Measurements from ENCODE around the gene TNXB.

Gene TNXB

DNA sequence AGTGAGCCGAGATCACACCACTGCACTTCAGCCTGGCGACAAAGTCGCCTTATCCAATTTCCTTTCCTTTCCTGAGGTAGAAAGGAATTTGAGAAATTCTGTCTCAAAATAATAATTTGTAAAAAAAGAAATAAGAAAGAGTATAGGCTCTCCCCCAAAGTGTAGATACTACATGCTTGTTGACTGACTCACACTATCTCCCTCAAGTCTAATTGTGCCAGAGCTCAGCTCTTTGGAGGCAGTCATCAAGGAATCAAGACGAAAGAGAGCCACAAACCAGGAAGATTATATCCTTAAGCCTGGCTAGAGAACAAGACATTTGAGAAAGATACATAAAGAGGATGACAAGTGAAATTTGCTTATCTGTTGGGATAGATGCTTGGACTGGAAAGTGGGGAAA is 24.6 kb upstream of the TNXB start:
- Histone ChIP-seq H3K27me3 (ENCODE audit: control insufficient read depth, insufficient read depth, low read length) (no peaks in the 10 kb centered on the region), H3K9ac (ENCODE audit: low read depth, low read length) (no peak overlapping the region), H3K36me3 (ENCODE audit: control insufficient read depth, insufficient read depth, low read length) (no peaks in the 10 kb centered on the region), H3K4me1 (ENCODE audit: control insufficient read depth, insufficient read depth, low read length) (0 out of 2 replicates have a peak, but pooled peaks cover under 1% of the 10 kb centered on the region), H3K9me3 (ENCODE audit: control insufficient read depth, insufficient read depth, low read length) (no peaks in the 10 kb centered on the region), H3K27ac (ENCODE audit: low read depth, low read length) (no peak overlapping the region), H3K4me3 (ENCODE audit: low read depth, low read length) (no peak overlapping the region)

DNA sequence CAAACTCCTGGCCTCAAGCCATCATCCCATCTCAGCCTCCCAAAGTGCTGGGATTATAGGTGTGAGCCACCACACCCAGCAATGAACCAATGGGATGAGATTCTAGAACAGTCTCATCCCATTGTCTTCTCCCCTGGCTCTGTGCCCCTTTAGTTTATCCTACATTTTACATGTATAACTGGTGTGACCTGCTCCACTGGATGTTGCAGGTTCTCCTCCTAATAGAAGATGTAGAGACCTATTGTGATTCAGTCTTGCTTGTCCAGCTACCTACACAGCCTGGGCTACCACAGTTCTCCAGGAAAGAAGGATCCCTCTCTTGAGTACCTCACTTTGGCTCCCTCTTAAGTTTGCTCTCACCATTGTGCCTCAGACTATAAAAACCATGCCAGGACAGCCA is 23.0 kb upstream of the TNXB start:
- no peaks in the 10 kb centered on the region for H3K27me3 ChIP-seq (ENCODE audit: control insufficient read depth, insufficient read depth, low read length)
- H3K9ac ChIP-seq (ENCODE audit: low read depth, low read length): no peak overlapping the region
- H3K4me1 ChIP-seq (ENCODE audit: control insufficient read depth, insufficient read depth, low read length): peaks cover 9% of the 10 kb centered on the region
- no peaks in the 10 kb centered on the region for H3K36me3 ChIP-seq (ENCODE audit: control insufficient read depth, insufficient read depth, low read length)
- H3K27ac ChIP-seq (ENCODE audit: low read depth, low read length): no peak overlapping the region
- H3K9me3 ChIP-seq (ENCODE audit: control insufficient read depth, insufficient read depth, low read length): no peaks in the 10 kb centered on the region
- H3K4me3 ChIP-seq (ENCODE audit: low read depth, low read length): no peak overlapping the region

DNA sequence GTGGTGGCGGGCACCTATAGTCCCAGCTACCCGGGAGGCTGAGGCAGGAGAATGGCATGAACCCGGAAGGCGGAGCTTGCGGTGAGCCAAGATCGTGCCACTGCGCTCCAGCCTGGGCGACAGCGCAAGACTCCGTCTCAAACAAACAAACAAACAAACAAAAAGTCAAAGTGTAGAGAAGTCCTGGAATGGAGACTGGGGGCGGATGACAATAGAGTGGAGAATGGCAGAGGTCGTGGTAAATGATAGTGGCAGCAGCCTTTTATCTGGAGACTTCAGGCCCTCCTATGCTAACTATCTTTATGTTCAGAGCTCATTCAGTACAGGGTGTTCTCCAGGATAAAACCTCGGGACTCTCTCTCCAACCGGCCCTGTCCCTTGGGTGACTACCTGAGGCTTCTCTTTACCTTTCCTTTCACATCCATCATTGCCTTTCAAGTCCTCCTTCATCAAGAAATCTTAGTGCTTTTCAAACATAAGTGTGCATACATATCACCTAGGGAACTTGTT is 22.4 kb upstream of the TNXB start:
- H3K27me3 ChIP-seq (ENCODE audit: control insufficient read depth, insufficient read depth, low read length): no peaks in the 10 kb centered on the region
- peaks cover 11% of the 10 kb centered on the region for H3K4me1 ChIP-seq (ENCODE audit: control insufficient read depth, insufficient read depth, low read length)
- no peak overlapping the region for H3K9ac ChIP-seq (ENCODE audit: low read depth, low read length)
- H3K36me3 ChIP-seq (ENCODE audit: control insufficient read depth, insufficient read depth, low read length): peaks cover 2% of the 10 kb centered on the region; the same call in 1 of the 2 replicates
- H3K9me3 ChIP-seq (ENCODE audit: control insufficient read depth, insufficient read depth, low read length): no peaks in the 10 kb centered on the region
- no peak overlapping the region for H3K4me3 ChIP-seq (ENCODE audit: low read depth, low read length)
- H3K27ac ChIP-seq (ENCODE audit: low read depth, low read length): no peak overlapping the region

DNA sequence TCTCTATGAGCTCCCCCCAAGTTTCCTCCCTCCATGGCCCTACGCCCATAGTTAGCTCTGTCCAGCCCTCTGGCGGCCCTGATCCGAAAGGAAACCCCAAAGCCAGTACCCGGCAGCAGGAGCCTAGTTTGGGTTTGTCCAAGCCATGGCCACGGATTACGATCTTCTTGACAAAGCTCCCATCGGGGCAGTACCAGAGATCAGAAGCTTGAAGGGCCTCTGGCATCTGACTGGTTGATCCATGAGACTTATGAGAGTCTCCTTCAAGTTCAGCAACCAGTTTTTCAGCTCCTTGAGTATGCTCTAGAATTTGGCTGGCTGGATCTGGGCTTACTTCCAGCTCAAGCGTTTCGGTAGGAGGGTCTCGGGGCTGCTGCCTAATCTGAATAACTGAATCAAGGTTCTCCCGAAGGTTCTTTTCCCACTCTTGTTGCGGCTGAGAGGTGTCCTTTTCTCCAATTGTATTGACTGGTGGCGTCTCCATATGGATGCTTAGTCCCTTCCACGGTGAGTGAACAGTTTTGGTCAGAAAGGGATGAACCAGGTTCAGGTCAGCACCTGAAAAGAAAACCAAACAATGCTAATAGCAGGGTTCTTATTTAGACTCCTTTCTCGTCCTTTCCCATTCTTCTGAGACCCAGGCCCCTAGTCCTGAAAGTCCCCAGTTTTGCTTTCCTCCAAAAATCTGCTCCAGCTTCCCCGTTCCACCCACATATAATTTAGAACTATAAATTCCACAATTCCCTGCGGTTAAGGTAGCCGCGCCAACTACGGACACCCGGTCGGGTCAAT is 20.4 kb upstream of the TNXB start:
- no peaks in the 10 kb centered on the region for H3K9me3 ChIP-seq (ENCODE audit: control insufficient read depth, insufficient read depth, low read length)
- H3K27me3 ChIP-seq (ENCODE audit: control insufficient read depth, insufficient read depth, low read length): no peaks in the 10 kb centered on the region
- peak overlapping the region; percentile 72 for H3K27ac ChIP-seq (ENCODE audit: low read depth, low read length)

DNA sequence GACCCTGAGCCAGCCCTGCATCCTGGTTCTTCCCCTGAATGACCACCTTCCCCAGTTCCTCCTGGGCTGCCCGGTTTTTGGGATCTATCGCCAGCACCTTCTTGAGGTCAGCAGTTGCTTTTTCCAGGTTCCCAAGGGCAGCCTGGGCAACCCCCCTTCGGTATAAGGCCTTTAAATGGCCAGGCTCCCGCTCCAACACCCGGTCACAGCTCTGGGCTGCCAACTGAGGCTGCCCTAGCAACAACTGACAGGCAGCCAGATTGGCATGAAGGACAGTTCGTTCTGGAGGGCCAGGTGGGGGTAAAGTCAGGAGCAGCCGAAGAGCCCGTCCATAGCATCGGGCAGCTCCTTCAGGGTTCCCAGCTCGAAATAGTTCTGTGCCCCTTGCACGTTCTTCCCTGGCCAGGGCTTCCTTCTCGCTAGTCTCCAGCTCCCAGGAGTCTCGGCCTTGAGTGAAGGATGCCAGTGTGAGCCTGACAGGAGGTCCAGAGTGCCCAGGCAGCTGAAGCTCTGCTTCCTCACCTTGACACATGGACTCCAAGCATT is 19.7 kb upstream of the TNXB start:
- Histone ChIP-seq H3K4me1 (ENCODE audit: control insufficient read depth, insufficient read depth, low read length) (peaks cover 11% of the 10 kb centered on the region), H3K36me3 (ENCODE audit: control insufficient read depth, insufficient read depth, low read length) (peaks cover 25% of the 10 kb centered on the region), H3K9ac (ENCODE audit: low read depth, low read length) (no peak overlapping the region), H3K27me3 (ENCODE audit: control insufficient read depth, insufficient read depth, low read length) (no peaks in the 10 kb centered on the region), H3K4me3 (ENCODE audit: low read depth, low read length) (peak overlapping the region; percentile 75), H3K9me3 (ENCODE audit: control insufficient read depth, insufficient read depth, low read length) (no peaks in the 10 kb centered on the region), H3K27ac (ENCODE audit: low read depth, low read length) (peak overlapping the region; percentile 43)

More for the DNA sequence above, 20.4 kb upstream of the TNXB start:
- Histone ChIP-seq H3K4me3 (ENCODE audit: low read depth, low read length) (peak overlapping the region; percentile 75), H3K36me3 (ENCODE audit: control insufficient read depth, insufficient read depth, low read length) (peaks cover 18% of the 10 kb centered on the region), H3K9ac (ENCODE audit: low read depth, low read length) (peak overlapping the region; percentile 16; the same call in 1 of the 2 replicates), H3K4me1 (ENCODE audit: control insufficient read depth, insufficient read depth, low read length) (peaks cover 11% of the 10 kb centered on the region)

DNA sequence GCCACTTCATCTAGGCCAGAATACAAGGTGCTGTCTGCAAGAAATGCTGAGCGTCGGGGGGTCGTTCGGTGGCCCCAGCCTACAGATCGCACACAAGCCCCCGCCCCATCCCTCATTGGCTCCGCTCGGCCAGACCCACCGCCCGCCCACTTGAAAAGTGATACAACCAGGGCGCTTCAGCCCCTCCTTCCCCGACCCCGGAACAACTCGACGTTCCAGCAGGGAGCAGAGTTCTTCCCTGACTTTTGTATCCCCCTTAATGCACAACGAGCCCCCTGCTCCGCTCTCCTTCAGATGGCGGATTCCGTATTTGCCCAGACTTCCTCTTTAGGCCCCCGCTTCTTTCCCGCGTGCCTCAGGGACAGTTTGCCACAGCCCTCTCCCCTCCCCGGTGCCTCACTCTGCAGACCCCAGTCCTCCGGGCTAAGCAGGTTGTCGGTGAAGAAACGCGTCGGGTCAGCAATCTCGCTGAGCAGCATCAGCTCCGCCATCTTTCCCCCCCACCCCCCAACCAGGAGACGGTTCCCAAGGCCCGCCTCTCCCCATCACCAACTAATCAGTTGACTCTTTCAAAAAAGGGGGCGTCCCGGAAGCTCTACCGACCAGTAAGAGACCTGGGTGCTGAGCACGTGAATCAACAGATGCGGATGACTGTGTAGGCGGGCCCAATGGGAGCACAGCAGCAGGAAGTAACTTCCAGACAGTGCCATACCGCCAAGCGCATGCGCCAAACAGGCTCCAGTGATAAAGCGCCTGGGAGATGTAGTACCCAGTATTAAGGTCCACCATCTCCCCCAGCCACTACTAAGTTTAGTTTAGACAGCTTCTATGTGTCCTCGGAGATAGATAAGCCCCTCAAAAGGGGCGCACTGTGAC is 18.8 kb upstream of the TNXB start, which contains the start of gene ATF6B:
Gene ATF6B (minus strand): TSS at position 530 of the 876 bp plus-strand sequence. CDS start 39 bp downstream, at position 491.
- peaks cover 29% of the 10 kb centered on the region for H3K36me3 ChIP-seq (ENCODE audit: control insufficient read depth, insufficient read depth, low read length)
- H3K9me3 ChIP-seq (ENCODE audit: control insufficient read depth, insufficient read depth, low read length): no peaks in the 10 kb centered on the region
- peak within 1 kb of the TSS; percentile 90 for H3K9ac ChIP-seq (ENCODE audit: low read depth, low read length)
- peaks cover 11% of the 10 kb centered on the region for H3K4me1 ChIP-seq (ENCODE audit: control insufficient read depth, insufficient read depth, low read length)
- peak within 1 kb of the TSS; percentile 98 for H3K4me3 ChIP-seq (ENCODE audit: low read depth, low read length)
- H3K27ac ChIP-seq (ENCODE audit: low read depth, low read length): peak within 1 kb of the TSS; percentile 98
- no peaks in the 10 kb centered on the region for H3K27me3 ChIP-seq (ENCODE audit: control insufficient read depth, insufficient read depth, low read length)

DNA sequence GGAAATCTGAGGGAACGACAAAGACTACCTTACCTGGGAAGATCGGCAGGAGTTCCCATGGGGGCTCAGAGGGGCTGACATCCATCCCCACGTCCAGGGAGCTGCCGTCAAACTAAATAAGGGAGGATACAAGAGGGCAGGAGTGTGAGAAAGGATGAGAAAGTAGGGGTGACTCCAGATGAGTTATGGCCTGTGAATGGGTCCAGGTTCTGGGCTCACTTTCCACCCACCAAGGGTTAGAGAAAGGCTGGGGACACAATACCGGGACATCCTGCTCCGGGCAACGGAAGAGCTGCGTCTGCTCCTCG is 18.2 kb upstream of the TNXB start:
- Histone ChIP-seq H3K4me1 (ENCODE audit: control insufficient read depth, insufficient read depth, low read length) (peaks cover 11% of the 10 kb centered on the region), H3K27ac (ENCODE audit: low read depth, low read length) (peak overlapping the region; percentile 98), H3K36me3 (ENCODE audit: control insufficient read depth, insufficient read depth, low read length) (peaks cover 29% of the 10 kb centered on the region)

DNA sequence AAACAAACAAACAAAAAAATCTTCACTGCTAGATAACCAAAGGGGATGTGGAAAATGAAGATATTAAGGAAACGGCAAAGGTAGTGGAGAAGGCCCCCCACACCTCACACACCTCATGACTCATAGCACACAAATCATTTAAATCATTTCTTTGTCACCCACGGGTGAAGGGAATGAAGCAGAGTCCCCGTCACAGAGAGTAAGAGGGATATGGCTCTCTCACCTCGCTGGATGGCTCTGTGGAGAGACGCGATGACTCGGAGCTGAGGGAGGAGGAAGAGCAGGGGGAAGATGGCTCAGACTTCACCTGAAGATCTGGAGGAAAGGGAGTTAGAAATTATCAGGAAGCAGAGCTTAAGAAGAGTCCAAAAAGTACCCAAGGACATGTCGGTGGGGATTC is 17.7 kb upstream of the TNXB start:
- H3K9me3 ChIP-seq (ENCODE audit: control insufficient read depth, insufficient read depth, low read length): no peaks in the 10 kb centered on the region
- H3K27ac ChIP-seq (ENCODE audit: low read depth, low read length): no peak overlapping the region
- H3K36me3 ChIP-seq (ENCODE audit: control insufficient read depth, insufficient read depth, low read length): peaks cover 33% of the 10 kb centered on the region
- no peak overlapping the region for H3K9ac ChIP-seq (ENCODE audit: low read depth, low read length)
- peak overlapping the region; percentile 98 for H3K4me3 ChIP-seq (ENCODE audit: low read depth, low read length)
- no peaks in the 10 kb centered on the region for H3K27me3 ChIP-seq (ENCODE audit: control insufficient read depth, insufficient read depth, low read length)
- peaks cover 11% of the 10 kb centered on the region for H3K4me1 ChIP-seq (ENCODE audit: control insufficient read depth, insufficient read depth, low read length)

More for the DNA sequence above, 18.2 kb upstream of the TNXB start:
- no peaks in the 10 kb centered on the region for H3K27me3 ChIP-seq (ENCODE audit: control insufficient read depth, insufficient read depth, low read length)
- peak overlapping the region; percentile 98 for H3K4me3 ChIP-seq (ENCODE audit: low read depth, low read length)
- H3K9me3 ChIP-seq (ENCODE audit: control insufficient read depth, insufficient read depth, low read length): no peaks in the 10 kb centered on the region
- peak overlapping the region; percentile 90; the same call in 1 of the 2 replicates for H3K9ac ChIP-seq (ENCODE audit: low read depth, low read length)

DNA sequence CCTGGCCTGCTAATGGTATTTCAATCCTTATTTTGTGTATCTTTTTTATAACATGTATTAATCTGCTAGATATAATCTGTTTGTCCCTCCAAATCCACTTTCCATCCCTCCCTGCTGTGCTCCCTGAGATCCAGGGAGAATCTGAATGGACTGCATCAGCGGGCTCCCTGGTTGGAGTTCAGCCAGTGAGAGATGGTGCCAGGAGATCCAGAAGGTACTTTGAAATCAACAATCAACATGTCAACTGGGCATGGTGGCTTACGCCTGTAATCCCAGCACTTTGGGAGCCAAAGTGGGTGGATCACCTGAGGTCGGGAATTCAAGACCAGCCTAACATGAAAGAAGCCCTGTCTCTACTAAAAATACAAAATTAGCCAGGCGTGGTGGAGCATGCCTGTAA is 14.5 kb upstream of the TNXB start:
- Histone ChIP-seq H3K4me3 (ENCODE audit: low read depth, low read length) (no peak overlapping the region), H3K9me3 (ENCODE audit: control insufficient read depth, insufficient read depth, low read length) (no peaks in the 10 kb centered on the region), H3K9ac (ENCODE audit: low read depth, low read length) (no peak overlapping the region), H3K4me1 (ENCODE audit: control insufficient read depth, insufficient read depth, low read length) (peaks cover 12% of the 10 kb centered on the region), H3K36me3 (ENCODE audit: control insufficient read depth, insufficient read depth, low read length) (peaks cover 54% of the 10 kb centered on the region), H3K27ac (ENCODE audit: low read depth, low read length) (no peak overlapping the region), H3K27me3 (ENCODE audit: control insufficient read depth, insufficient read depth, low read length) (no peaks in the 10 kb centered on the region)

DNA sequence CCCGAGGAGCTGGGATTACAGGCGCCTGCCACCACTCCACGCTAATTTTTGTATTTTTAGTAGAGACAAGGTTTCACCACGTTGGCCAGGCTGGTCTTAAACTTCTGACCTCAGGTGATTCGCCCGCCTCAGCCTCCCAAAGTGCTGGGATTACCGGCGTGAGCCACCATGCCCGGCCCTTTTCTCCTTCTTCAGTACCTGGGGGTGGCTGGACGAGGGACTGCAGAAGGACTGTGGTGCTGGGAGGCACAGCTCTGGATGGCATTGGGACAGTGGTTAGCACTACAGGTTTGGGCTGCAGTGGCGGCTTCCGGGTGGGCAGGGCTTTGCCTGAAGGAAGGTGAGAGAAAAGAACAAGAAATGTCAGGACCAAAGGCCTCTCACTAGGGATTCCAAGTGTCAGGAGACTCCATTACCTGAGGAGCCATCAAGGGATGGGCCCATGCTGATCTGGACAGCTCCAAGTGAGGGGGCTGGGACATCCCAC is 11.5 kb upstream of the TNXB start:
- Histone ChIP-seq H3K27me3 (ENCODE audit: control insufficient read depth, insufficient read depth, low read length) (no peaks in the 10 kb centered on the region), H3K9me3 (ENCODE audit: control insufficient read depth, insufficient read depth, low read length) (no peaks in the 10 kb centered on the region), H3K9ac (ENCODE audit: low read depth, low read length) (no peak overlapping the region), H3K36me3 (ENCODE audit: control insufficient read depth, insufficient read depth, low read length) (peaks cover 74% of the 10 kb centered on the region), H3K27ac (ENCODE audit: low read depth, low read length) (no peak overlapping the region), H3K4me3 (ENCODE audit: low read depth, low read length) (no peak overlapping the region), H3K4me1 (ENCODE audit: control insufficient read depth, insufficient read depth, low read length) (0 out of 2 replicates have a peak, but pooled peaks cover 3% of the 10 kb centered on the region)

Data from HUES48 (cell line).